HG03378 (cell line): ENCODE results near the gene CCDC116.
"Not testable (repeated sequence)": the region's sequence is repeated elsewhere in the genome, so short reads cannot be mapped to it uniquely, and the experiment has no call there.

Source experiments
- ATAC-seq: cut with Tn5 transposase; IDR thresholded peaks from one replicate; pipeline ENCODE4 v1.9.1; 2021; ENCODE audit warnings: mild to moderate bottlenecking, moderate library complexity; ENCODE audit not compliant: unreplicated experiment

CCDC116 gene, protein sequence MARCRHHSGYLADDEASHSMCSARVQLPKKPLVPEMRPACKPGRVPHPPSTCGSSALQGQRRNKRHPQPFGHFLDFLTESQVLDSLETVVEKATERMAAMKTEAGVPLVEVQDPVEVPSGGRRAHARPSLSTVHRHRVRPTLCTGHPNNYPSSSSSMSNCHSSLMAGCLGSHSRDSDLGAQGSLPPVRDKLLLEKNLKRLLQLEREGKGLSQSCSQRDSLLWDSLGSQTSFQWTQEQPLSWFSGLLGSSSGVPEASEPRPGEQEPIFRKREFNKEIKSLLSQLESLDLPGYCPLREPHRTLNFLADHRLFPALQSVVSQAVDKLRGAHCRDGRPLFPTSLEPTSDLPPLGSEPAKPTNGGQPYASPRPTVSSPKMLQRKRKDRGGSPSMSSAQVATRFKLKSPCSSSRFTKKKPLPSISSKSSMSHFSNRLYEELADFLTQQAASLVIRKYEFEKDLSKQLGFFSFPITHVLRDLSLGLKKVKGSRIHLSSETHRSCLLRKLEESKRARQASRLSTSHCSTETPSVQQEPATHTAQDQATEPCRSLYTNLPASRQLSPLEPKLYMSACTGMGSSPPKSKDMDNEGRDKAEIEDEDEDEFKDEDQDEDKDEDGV

DNA sequence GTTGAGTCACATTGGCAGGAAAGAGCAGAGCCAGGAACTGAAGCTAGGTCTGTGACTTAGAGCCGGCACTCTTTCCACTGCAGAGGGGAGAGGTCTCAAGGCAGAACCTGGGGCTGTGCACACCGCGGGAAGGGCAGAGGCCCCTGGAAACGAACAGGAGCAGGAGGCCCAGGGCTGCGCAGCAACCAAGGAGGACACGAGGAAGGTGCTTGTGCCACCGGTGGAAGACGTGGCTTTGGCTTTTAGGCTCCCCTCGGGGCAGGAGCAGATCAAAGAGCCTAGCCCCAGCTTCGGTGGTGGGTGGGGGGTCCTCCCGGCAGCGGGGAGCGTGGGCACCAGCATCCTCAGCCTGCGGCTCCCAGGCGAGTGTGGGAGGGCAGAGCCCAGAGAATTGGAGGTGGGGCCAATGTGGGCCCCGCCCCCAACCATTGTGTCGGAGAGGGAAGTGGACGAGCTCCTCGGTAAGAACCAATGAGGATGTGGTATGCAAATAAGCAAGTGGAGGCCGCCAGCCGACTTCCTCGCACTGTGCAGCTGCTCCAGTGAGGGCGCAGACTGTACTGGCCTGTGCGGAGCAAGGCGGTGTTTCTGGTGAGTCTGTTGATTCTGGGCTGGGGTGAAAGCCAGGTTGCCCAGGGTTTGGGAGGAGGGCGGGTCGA lies at the start of gene CCDC116:
Gene CCDC116 (plus strand): TSS at position 524 of the 659 bp plus-strand sequence. CDS start 422 bp downstream, outside the sequence.
- ATAC-seq, result no peak

DNA sequence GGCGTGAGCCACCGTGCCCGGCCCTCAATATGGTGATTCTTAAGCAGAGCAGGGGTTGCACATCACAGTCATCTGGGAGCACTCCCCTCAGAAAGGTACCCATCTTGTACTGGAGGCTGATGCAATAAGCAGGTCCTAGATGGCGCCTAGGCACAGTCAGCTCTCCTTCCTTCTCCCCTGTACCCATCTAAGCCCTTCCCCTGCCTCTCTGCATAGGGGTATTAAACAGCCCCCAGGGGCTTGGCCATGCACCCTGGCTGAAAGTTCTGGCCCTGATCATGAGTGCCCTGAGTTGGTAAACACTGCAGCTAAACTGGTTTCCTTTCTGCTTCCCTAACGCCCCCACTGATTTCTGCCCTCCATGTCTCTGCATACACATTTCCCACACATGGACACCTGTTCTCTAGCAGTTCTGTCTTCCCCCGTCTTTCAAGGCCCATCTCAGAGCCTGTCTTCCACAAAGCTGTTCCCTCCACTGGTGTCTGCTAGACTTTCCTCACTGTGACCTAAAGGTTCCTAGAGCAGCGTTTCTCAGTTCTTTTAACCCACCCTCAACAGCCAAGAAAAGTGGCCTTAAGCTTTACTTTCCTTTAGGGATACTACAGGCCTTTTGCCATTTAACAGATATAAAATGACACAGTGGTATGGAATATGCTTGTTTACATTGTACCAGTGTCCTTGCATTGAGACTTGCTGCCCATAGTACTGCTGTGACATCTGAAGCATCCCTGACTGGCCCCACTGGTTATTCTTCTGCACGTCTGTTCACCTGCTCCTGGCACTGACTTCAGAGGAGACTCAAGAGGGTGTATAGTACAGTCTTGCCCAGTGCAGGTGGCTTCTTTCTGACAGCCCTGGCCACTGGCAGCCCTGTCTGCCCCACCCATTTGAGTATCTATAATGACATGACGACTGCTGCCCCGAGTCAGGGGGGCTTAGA lies 49.5 kb upstream of the CCDC116 start:
- ATAC-seq, result no peak

DNA sequence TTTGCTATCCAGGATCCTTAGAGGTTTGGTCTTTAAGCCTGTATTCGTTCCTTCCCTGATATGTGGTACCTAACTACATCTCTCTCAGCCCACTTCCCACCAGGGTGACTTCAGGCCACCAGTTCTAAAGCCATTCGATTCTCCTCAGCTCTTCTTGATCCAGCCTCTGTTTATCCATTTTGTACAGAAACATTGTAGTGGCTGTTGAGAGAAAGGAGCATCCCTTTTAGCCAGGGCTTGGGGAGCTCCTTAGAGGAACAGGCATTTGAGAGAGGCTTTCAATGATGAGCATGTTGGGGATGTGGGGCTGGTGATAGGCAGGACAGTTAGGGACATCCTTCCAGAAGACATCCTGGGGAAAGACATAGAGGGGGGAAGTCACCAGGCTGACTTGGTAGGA lies 47.2 kb upstream of the CCDC116 start:
- no peak for ATAC-seq

DNA sequence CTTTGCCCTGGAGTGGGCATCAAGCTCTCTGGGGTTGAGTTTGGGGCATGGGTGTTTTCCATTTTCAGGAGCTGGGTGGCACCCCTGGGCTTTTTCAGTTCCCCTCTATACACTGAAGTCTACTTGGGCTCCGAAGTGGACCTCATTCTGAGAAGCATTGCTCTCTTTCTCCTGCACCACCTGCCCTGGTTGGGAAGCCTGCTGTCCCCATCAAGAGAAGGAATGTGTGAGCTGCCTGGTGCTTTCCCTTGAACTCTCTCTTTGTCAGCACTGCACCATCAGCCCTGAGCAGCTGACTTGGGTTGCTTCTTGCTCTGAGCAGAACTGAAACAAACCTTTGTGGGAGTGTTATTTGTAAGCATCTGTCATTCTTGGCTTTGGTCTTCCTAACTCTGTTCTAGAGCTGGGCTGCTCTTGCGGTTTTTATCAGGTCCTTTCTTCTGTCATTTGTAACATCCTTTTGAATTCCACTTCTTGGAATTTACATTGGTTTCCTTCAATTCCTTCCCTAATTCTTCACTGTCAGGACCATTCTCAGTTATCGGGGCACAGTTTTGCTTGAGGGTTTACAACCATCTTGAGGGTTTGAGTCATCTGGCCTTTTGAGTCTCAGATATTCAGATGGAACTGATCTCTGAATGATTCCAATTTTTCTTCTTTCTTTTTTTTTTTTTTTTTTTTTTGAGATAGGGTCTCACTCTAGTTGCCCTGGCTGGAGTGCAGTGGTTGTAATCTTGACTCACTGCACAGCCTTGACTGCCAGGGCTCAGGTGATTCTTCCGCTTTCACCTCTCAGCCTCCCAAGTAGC lies 44.6 kb upstream of the CCDC116 start:
- ATAC-seq, result peak; percentile 73

DNA sequence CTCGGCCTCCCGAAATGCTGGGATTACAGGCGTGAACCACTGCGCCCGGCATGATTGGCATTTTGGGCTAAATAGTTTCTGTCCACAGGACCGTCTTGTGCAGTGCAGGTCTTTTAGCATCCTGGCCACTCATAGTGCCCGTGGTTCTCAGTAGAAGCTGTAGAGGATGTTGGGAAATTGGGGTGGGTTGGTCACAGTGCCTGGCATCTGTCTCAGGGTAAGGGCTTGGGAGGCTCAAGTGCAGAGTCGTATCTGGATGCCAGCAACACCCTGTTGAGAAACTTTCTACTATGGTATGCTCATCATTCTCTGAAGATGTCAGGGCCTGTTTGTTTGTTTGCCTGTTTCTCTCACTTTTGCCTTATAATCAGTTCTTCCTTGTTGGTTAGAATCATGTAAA lies 43.2 kb upstream of the CCDC116 start:
- ATAC-seq, result no peak

DNA sequence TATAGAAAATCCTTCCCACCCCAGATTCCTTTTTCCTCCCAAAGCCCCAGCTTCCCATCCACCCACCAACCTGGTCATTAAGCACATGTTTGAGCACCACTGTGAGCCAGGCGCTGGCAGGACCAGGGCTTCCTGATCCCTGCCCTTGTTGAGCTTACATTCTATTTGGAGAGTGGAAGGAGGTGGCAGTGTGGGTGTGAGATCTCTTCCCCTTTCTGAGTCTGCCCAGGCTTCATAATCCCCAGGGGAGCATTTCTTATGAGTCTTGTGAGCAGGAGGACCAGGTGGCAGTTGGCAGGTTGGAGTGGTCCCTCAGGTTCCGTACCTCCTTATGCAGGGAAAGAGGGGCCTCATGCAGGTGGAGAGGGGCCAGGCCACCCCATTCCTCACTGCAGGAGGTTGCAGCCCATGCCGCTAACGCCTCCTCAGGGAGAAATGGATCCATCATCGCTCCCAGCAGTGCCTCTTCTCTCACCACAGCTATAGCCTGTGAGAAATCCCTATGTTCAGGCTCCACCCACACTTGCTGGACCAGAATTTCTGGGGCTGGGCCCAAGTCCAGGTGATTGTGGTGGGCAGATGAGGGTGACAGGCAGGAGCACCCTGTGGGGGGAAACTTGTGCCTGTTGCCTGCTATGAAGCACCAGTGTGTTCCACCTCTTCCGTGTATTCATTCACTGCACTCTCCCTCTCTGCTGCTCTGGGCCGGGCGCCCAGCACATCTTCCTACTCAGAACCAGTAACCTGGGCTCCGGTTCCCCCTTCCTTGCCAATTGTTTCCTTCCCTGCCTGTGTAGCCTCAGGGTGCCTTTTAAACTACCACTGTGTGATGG lies 41.5 kb upstream of the CCDC116 start:
- ATAC-seq, result no peak

DNA sequence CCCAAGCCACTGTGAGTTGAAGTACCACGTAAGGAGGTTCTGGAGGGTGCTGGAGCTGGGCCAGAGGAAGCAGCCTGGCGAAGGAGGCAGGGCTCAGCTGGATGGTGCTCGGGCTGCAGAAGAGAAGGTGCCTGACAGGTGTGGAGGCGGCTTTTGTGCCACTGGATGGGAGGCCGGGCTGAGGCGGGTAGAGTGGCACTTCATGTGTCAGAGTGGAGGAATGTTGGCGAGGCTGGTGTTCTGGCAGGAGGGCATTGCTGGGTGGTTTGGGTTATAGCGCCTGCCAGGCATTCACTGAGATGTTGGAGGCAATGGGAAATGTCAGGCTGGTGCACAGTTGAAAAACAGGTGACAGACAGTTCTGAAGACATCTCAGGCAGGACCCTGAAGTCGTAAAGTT lies 40.9 kb upstream of the CCDC116 start:
- no peak for ATAC-seq

DNA sequence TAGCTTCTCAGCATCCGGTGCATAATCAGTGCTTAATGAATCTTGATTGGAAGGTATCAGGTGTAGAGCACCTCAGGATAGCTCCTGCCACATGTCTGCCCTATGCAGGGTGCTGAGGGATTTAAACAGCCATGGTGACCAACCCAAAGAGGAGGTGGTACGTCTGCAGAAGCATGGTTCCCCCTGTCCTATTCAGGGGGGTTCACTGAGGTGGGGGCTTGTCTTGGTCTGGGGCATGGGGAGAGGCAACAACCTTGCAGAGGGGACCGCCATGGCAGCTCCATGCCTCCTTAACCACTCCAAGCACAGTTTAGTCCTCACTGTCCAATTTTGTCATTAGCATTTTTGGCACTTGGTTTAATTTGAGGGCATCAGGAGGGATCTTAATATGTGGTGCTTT lies 40.1 kb upstream of the CCDC116 start:
- ATAC-seq, result no peak

DNA sequence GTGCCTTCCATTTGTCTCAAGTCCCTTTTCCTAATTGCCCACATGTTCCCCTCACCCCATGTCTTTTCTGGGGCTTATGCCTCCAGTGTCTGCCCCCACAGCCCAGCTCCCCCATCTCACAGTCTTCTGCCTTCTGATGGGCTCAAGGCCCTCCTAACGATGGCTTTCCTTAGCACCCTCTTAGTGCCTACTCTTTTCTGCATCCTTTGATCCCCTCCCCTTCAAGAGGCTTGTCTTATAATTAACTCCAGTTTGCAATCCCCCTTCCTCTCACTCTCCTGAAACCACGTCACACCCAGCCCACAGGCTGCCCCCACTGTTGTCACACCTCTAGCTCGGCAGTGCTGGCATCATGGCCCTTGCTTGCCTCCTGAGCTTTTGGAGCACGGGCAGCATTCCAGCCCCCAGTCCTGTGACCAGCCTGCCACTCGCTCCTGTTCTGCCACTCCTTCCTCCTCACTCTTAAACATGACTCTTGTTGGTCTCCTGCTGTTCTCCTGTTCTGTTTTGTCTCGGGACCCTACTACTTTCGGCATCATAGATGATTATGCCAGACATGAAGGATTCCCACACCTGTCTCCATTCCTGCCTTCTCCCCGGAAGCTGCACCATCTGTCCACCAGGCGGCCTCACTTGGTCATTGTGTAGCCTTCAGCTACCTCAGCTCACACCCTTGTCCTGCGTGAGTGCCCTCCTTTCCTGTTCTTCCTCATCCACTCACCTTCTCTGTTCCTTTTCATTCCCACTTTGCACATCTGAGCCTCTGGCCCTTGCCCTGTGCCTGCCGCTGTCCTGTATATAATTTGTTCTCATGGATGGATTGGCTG lies 38.9 kb upstream of the CCDC116 start:
- no peak for ATAC-seq

DNA sequence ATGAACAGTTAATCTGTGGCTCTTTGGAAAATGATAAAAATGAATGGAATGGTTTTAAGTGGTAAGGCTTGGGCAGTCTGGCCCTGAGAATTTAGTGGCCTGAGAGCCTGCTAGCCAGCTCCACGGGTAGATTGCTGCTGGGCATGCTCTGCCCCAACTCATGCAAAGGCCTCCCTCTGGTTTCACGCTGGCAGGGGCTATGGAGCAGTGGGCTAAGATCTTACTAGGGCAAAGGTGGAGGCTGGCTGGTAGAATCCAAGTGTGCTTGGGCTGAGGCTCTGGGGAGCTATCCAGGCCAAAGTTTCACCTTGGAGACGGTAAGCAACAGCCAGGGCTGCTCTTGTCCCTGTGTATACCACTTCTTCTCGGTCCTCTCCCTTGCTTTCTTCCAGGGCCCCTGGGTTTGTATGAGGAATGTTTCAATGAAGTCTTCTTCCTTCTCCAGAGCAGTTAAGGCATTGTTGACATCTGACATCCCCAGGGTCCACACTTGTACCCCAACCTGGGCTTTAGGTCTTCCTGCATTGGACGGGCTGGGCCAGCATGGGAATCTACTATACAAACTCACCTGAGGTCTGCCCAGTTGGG lies 37.6 kb upstream of the CCDC116 start:
- no peak for ATAC-seq

DNA sequence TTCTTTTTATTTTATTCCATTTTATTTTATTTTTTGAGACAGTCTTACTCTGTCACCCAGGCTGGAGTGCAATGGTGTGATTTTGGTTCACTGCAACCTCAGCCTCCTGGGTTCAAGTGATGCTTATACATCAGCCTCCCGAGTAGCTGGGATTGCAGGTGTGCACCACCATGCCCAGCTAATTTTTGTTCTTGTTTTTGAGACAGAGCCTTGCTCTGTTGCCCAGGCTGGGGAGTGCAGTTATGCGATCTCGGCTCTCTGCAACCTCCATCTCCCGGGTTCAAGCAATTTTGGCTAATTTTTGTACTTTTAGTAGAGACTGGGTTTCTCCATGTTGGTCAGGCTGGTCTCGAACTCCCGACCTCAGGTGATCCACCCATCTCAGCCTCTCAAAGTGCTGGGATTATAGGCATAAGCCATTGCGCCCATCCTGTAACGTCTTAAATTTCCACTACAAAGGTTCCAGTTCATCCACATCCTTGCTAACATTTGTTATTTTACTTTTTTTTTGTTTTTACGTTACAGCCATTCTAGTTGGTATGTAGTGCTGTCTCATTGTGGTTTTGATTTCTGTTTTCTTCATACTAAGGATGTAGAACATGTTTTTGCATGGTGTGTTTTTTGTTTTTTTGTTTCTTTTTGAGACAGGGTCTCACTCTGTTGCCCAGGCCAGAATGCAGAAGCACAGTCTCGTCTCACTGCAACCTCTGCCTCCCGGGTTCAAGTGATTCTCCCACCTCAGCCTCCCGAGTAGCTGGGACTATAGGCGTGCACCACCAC lies 36.0 kb upstream of the CCDC116 start:
- not testable (repeated sequence) for ATAC-seq

DNA sequence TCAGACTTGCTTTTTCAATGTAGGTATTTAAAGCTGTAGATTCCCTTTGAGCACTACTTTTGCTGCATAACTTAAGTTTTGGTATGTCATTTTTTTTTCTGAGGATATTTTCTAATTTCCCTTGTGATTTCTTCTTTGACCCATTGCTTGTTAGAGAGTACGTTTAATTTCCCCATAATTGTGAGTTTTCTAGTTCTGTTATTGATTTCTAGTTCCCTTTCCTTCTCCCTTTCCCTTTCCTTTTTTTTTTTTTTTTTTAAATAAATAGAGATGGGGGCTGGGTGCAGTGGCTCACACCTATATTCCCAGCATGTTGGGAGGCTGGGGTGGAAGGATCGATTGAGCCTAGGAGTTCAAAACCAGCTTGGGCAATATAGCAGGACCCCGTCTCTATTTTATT lies 34.3 kb upstream of the CCDC116 start:
- no peak for ATAC-seq

DNA sequence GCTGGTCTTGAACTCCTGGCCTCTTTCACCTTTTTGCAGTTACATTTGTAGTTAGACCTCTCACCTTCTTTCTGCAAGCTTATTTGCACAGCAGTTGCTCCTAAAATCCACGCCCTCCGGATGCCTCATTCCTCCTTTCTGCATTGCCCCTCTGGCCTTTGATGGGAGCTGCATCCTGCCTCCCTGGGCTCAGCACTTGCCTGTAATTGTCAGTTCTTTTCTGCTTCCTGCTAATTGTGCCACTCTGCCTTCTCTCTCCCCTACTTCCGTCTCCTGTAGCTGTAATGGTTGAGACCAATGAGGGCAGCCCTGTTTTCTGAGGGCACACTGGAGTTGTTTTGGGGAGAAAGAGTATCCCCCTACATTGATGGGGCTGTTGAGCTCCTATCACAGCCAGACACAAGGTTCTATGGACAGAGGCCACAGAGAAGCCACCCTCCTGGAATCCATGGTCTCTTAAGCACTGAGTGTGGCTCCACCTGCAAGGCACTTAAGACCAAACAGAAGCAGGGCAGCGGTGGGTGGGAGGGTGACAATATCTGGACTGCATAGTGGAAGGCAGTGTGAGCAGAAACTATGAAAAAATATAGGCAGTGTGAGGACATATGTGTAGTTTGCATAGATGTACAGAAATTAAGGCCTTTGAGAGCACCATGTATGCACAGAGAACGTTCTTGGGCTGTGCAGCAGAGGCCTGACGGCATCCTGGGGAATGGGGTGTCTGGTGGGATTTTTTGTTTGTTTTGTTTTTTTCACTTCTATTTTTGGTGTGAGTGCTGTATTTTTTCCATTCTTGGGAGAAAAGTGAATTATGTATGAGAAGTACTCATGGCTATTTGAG lies 33.3 kb upstream of the CCDC116 start:
- no peak for ATAC-seq

DNA sequence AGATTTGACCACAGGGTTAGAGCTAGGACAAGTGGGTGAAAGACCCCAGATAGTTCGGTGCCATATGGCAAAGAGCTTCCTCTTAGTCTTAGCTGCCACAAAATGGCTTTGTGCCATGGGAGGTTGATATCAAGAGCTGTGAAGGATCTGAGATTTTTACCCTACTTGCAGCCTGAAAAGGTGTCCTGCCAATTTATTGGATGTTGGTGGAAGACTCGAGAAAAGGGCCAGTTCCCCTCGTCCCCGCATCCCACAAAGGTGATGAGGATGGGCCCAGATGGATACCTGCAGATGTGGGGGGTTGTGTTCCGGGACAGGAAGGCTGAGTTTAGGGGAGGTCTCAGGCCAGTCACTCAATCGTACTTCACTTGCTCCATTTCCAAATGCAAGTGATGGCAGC lies 30.0 kb upstream of the CCDC116 start:
- ATAC-seq, result no peak

DNA sequence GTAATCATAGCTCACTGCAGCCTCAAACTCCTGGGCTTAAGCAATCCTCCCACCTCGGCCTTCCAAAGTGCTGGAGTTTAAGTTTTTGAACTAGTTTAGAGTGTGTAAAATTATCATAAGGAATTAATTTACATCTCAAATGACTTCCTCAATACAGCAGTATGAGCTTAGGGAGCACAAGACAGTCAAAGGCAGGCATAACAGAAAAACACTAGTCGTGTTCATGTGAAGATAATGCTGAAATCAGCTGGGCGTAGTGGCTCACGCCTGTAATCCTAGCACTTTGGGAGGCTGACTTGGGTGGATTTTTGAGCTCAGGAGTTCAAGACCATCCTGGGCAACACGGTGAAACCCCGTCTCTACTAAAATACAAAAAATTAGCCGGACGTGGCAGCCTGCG lies 28.6 kb upstream of the CCDC116 start:
- ATAC-seq, result no peak

DNA sequence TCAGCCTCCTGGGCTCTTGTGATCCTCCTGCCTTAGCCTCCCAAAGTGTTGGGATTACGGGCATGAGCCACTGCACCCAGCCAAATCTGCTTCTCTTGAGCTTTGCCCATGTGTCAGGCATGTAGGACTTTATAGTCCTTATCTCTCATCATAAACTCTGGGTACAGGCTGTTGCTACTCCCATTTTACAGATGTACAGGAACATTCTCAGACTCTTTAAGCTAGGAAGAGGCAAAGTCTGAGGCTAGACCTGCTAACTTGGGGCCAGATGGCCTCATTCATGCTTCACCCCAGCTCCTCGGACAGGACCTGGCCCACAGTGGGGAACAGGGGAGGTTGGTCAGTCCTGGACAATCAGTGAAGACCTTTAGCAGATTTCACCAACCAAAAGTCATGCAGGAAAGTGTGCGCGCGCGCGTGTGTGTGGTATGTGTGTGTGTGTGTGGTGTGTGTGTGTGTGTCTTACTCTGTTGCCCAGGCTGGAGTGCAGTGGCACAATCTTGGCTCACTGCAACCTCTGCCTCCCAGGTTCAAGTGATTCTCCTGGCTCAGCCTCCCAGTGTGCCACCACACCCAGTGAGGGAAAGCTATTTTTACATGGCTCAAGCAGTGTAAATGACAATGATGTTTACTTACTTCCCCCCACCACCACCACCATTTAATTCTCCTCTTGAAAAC lies 26.5 kb upstream of the CCDC116 start:
- ATAC-seq, result no peak
